Measurements from ENCODE around the gene PTPRJ.

PTPRJ gene

DNA sequence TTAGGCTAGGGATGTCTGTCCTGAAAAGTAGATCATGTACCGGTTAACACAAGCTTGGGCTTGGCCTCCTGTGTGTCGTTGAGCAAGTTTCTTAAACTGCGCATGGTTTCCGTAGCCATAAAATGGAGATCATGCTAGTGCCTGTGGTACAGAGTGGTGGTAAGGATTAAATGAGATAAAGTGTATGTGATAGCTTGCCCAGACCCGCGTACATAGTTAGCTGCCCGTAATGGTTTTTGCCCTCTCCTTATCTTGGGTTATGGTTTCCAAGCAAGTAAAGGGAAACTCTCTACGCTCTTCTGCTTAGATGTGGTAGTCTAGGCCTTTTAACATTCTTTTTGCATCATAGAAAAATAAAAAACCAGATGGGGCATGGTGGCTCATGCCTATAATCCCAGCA is 11.0 kb upstream of the PTPRJ start:
- no peak for DNase-seq (ENCODE audit: low spot score)

DNA sequence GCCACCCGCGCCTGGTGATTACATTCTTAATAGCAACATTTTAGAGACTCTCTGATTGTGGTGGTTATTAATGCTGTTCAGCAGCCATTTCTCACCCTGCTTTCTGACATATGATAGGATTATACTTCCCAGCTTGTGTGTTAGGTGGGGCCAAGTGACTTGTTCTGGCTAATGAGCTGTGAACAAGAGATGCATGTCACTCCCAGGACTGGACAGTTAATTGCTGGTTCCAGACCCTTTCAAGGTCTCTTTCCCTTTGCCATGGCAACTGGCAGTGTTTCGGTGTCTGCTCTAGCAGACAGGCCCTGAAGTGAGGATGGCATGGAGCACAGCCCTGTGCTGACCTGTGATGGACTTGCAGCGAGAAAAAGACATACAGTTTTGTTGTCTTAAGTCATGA is 8.9 kb upstream of the PTPRJ start:
- DNase-seq (ENCODE audit: low spot score), result no peak

DNA sequence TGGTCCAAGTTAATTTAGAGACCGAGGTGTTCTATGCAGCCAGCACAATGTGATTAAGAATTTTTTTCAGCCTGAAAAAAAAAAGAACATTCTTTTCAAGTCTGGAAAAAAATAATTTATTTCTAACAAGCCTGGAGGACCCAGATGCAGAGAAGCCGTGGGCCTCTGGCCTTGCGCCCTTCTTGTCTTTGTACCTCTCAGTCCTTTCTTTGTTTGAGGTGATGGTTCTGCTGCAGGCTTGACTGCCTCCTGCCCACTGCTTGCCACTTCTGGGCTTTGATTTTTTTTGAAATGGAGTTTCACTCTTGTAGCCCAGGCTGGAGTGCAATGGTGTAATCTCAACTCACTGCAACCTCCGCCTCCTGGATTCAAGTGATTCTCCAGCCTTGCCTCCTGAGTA is 7.2 kb upstream of the PTPRJ start:
- no peak for DNase-seq (ENCODE audit: low spot score)

DNA sequence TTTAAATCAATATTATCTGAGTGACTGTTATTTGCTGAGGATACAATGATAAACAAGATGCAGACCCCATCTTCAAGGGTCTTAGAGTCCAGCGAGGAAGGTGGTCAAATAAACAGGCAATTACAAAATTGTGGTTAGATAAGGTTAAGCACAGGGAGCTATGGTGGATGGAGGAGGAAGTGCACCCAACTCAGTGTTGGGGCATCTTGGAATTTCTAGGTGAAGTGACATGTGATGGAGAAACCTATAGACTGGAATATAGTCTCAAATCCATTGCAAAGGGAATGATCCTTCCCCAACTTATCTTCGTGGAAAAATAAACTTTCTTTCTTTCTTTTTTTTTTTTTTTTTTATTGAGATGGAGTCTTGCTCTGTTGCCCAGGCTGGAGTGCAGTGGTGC is 3.4 kb upstream of the PTPRJ start:
- no peak for DNase-seq (ENCODE audit: low spot score)

DNA sequence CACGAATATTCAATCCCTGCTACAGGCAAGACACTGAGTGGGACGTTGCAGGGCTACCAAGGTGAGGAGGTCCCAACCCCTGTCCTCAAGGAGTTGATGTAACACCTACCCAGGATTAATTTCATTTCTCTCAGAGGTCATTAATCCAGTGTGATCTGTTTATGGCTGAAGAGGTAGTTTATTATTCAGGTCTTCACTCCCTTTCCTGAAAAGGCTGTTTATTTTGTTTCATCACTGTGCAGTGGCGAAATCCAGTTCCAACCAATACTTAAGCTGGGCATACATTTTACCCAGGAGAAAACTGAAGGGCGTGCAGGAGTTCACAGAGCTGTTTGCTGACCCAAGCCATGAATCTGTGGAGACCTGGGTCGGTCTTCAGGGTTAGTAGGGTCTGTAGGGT is 2.7 kb upstream of the PTPRJ start:
- no peak for DNase-seq (ENCODE audit: low spot score)

DNA sequence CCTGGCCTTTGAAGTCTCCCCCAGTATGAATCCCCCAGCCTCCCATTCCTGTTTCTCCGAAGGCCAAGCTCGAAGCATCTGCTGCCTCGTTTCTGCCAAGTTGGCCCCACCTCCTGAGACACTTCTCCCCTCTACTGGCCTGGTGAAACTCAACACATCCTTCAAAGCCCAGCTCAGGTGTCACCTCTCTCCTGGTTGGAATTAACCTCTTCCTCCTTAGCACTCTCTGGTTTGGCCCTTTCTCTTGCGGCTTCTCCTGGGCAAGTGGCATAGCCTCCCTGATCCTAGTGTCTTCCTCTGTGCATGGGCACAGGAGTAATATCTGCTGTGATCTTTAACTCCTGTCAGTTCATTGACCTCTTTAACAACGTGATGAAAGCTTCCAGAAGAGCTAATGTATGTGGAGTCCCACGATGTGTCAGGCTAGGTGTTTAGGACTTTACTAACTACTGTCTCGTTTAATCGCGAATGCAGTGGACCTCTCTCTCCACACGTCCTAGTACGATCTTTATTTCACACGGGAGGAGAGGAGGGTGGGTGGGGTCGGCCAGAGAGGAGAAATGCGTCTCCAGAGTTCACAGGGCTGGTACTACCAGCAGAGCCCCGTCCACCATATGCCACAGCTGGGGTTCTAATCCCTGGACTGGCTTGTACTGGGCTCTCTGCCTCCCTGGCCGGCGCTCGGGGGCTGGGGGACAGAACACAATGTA is 826 bp upstream of the PTPRJ start:
- DNase-seq (ENCODE audit: low spot score), result peak; percentile 28

DNA sequence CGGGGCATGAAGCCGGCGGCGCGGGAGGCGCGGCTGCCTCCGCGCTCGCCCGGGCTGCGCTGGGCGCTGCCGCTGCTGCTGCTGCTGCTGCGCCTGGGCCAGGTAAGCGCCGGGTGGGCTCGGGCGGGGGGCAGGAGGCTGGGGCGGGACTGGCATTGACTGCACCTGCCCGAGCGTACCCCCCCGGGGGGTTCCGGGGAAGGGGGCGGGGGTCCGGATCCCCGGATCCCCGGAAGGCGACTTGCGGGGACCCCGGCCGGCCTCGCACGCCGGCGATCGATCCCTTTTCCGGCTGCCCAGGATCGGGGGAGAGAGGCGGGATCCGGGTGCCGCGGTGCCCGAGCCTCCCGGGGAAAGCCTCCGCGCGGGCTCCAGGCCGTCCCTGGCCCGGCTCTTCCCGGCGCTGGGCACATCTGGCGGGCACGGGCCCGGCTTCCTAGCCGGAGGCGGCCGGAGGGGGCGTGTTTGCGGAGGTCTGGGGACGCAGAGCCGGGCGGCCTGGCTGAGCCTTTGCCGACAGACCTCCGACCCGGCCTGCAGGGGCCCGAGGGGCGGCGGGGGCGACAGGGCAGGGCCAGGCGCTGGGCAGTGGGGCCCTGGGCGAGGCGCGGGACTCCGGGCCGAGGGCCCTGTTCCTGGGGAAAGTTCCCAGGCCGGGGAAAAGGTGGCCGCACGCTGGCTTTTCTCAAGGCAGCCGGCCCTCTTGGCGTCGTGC is 705 bp downstream of the PTPRJ start:
- DNase-seq (ENCODE audit: low spot score), result peak; percentile 85

DNA sequence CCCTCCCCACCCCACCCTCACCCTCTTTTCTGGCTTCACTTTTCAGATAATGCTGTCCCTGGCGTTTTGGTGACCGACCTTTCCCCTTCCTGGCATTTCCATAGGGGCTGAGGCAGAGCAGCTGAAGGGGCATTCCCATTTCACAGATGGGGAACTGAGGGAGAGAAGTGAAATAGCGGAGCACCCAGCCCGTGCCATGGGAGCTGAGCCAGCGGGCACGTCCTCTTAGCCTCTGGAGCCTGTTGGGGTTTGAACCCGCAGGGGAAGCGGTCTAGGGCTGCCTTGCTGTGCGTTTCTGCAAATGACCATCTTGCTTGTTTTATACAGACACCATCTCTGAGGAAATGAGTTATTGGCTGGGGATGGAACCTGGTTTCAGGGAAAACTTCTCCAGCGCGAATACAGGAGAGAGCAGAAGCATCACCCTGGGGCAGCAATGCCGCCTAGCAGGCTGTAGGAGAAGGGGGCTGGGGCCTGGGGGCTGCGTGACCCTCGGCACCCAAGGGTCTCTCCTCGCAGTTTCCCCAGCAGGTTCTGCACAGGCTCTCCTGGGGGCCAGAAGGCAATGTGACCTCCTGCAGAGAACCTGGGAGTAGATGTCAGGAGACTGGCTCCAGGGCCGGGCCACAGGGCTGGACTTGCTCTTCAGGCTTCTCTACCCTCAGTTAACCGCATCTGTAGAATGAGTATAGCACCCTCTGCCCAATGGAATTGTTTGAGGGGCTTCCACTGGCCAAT is 1.5 kb downstream of the PTPRJ start:
- no peak for DNase-seq (ENCODE audit: low spot score)

DNA sequence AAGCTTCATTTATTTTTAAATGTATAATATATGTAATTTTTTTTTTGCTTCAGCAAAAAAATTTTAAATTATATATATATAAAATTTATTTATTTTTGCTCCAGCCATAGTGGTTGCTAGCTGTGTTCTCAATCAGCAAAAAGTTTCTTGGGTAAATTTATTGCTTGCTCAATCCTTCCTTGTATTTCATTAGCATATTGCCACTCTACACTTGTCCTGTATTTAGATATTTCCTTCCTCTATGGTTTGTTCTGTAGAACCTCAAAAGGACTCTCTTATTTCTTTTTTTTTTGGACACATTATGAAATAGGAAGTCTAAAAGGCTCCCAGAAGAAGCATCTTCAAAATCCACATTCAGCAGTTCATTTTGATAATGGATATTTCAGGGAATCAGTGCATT is 2.3 kb downstream of the PTPRJ start:
- DNase-seq (ENCODE audit: low spot score), result no peak

DNA sequence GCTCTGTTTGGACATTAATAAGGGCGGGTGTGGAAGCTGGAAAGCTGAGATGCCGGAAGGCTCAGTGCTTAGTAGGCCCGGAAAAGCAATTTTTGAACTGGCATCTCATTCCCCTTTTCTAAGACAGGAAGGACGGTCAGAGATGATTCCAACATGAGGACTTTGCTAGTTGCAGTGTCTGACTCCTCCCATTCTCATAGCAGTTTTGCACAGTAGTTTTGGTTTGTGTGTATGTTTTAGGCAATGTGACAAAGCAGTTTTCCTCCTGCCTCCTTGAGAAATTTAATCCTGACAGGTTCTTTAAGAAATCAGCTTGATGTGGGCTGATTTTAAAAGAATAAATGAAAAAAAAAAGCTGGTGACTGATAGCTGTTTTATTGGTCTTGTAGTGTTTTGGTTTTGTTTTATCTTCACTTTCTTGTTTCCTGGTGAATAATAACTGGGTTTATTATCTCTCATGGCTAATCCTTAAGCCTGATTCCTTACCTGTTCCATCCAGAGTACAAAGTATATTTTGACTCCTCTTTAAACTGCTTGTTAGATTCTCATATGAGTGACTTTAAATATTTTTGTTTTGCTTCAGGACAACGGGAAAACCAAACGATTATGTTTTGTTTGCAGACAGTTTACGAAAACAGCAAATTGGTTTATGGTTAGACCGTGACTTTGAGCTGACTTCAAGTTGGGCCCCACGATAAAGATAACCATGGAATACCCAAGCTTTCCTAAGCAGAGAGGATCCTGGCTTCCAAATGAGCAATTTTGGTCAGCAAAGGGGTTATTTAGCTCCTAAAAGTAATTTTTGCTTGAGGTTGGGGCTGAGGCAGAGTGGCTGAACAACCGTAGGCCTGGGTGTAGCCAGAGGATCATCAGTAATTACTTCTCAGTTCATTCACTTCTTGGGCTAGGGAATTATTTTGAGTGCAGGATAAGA is 3.4 kb downstream of the PTPRJ start:
- DNase-seq (ENCODE audit: low spot score), result peak; percentile 37

DNA sequence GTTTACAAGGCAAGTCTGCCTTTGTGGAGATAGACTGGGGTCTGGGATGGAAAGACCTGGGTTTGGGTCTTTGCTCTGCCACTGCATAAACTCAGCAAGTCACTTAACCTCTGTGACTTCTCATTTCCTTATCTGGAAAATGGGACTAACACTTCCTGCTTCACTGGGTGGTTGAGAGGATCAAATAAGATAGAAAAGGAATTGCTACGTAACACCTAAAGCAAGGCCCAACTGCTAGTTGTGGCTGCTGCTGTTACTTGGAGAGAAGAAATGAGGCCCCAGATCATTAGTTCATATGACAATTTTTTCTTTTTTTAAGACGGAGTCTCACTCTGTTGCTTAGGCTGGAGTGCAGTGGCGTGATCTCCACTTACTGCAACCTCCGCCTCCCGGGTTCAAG is 5.9 kb downstream of the PTPRJ start:
- DNase-seq (ENCODE audit: low spot score), result no peak

DNA sequence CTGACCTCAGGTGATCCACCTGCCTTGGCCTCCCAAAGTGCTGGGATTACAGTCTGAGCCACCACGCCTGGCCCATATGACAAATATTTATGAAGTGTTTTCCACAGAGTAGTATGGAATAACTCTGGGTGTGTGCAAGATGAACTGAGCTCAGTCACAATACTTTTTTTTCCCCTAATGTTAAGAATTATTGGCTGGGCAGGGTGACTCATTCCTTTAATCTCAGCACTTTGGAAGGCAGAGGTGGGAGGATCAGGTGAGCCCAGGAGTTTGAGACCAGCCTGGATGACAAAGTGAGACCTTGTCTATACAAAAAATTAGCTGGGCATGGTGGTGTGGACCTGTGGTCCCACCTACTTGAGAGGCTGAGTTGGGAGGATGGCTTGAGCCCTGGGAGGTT is 6.4 kb downstream of the PTPRJ start:
- no peak for DNase-seq (ENCODE audit: low spot score)

DNA sequence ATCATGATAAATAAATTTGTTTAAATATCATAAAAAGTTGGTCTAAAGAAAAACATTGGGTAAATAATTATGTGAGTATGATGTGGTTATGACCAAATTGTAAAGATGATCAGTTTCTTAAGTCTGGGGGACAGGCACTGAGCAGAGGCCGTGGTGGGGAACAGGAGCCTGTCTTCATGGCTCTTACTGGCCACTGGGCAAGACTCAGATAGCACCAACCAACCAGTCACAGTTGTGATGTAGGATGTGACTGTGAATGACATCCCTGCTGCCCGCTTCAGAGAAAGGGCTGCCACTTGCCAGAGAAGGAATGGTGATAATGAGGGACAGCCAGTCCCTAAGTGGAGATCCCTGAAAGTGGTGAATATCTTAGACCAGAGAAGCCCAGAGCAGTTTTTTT is 7.0 kb downstream of the PTPRJ start:
- DNase-seq (ENCODE audit: low spot score), result no peak

DNA sequence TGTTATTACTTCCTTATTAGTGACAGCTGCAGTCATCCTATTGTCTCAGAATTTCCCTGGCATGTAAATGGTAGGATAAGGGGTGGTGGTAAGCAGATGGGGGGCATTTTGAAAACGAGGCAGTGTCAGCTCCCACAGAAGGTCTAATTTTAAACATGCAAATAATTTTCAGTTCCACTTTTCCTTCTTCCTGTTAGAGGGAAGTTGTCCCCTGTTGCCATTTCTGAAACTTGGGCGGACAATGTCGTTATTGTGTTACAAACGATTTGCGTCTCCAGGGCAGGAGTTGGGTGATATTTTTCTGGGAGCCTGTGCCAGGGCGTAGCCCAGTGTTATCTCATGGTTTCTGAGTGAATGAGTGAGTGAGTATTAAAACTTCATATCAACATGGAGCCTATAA is 7.4 kb downstream of the PTPRJ start:
- no peak for DNase-seq (ENCODE audit: low spot score)

DNA sequence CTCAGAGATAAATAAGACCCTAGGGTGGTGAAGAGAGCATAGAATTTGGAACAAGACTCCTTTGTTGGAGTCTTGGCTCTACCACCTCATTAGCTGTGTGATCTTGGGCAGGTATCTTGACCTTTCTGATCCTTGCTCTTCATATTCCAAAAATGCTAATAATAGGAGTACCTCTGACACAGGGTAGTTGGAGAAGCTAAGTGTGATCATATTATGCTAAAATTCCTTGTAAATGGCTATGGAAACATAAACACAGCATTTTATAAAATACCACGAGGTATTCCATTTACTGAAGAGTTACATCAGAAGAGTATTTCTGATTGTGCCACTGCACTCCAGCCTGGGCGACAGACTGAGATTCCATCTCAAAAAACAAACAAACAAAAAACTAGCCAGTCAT is 9.4 kb downstream of the PTPRJ start:
- DNase-seq (ENCODE audit: low spot score), result no peak

DNA sequence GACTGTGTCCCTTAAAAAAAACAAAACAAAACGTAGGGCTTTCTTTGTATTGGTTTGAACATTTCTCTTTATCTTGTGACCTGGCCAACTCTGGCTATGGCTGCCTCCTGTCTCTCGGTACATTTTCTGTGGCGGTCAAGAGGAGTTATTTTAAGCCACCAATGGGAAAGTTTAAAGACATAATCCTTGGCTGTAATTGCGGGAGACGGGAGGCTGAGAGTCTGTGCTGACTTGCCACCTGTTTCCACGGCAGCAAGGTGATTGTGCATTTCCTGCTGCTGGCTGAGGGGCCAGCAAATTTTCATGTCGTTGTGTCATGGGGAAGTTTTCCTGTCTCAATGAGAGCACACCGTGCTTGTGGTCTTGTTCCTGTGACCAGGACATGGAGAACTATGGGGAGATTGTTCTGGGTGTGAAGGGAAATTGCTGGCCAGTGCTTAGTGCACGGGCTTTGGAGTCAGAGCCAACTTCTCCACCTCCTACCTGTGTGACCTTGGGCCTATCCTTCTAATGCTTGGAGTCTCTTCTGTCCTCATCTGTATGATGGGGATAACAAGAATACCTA is 11.0 kb downstream of the PTPRJ start:
- no peak for DNase-seq (ENCODE audit: low spot score)

DNA sequence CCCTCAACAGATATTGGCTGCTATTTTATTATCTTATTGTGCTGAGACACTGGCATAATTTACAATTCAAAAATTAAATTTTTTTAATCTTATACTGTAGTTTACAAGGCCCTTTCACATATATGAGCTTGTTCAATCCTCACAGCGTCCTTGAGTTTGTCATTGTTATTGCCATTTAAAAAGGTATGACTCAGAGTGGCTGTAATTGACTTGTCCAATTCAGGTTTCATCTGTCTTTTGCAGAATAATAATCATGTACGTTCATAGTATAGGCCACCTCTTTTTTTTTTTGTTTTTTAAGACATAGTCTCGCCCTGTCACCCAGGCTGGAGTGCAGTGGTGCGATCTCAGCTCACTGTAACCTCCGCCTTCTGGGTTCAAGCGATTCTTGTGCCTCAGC is 11.5 kb downstream of the PTPRJ start:
- DNase-seq (ENCODE audit: low spot score), result no peak

DNA sequence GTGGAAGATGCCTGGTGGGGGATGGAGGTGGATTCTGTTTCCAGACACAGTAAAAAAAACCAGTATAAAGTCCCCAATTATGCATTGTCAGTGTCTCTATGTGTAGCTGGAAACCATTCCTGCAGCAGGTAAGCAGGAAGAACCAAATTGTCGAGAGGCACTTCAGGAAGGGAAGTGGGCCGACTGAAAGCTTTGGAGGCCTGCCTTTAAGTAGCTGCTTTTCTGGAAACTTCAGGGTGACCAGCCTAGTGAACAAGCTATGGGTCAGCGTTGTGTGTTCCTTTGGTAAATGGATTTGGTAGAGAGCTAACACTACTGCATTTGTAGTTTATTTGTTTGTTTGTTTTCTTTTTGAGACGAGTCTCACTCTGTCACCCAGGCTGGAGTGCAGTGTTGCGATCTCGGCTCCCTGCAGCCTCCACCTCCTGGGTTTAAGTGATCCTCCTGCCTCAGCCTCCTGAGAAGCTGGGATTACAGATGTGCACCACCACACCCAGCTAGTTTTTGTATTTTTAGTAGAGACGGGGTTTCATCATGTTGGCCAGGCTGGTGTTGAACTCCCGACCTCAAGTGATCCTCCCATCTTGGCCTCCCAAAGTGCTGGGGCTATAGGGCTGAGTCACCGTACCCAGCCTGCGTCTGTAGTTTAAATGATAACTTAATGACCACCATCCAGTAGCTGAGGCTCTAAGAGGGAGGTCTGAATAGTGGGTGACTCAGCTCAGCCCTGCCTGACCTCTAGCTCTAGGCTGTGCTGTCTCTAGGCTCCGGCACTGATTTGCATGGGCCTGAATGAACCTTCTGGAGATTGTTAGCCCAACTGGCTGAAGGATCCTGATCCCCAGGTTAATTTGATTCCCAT is 12.8 kb downstream of the PTPRJ start:
- peak; percentile 73 for DNase-seq (ENCODE audit: low spot score)

DNA sequence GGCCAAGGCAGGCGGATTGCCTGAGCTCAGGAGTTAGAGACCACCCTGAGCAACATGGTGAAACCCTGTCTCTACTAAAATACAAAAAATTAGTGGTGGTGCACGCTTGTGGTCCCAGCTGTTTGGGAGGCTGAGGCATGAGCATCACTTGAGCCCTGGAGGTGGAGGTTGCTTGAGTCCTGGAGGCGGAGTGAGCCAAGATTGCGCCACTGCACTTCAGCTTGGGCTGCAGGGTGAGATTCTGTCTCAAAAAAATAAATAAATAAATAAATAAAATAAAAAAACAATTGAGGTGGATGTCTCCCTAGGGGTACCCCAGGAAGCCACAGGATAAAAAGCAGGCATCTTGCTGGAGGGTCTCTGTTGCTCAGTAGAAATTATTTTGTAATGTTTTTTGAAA is 14.1 kb downstream of the PTPRJ start:
- no peak for DNase-seq (ENCODE audit: low spot score)

DNA sequence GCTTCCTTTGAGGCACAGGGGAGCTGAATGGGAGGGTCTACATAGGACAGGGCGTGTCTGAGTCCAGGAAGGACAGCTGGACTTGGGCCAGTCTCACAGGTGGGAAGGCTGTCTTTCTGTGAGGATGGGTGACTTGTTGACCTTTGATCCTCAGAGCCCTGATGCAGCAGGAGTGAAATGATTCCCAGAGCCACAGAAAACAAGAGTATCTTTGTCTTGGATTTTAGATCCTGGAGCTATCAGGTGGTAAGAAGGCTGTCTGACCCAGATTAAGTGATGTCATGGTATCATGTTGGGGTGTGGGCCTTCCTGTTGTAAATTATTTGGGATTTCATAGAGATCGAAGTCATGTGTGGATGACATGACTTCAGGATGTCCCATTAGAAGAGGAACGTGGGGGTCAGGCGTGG is 15.0 kb downstream of the PTPRJ start:
- DNase-seq (ENCODE audit: low spot score), result no peak
